Prostate gland (tissue), 2 donors: ENCODE data around the gene PRSS23. TPM values are rescaled to one million over a fixed set of nuclear protein-coding genes. Genes with fewer than 3 reads are reported as not detected.
"Not testable (repeated sequence)": the region's sequence is repeated elsewhere in the genome, so short reads cannot be mapped to it uniquely, and the experiment has no call there.

Source experiments
- DNase-seq: peaks from one replicate; pipeline ENCODE4 v3.0.0-alpha.2; 2019; ENCODE audit warnings: low spot score
- H3K27ac ChIP-seq, 2 donors: fragments of 200-600 bp; sonication (generic); 2 replicates each; pipeline ENCODE4 v1.5.1; 2017 to 2019
- H3K27me3 ChIP-seq: fragments of 200-600 bp; sonication (generic); replicated peaks from 2 replicates; pipeline ENCODE4 v1.5.1; 2019; ENCODE audit not compliant: insufficient read depth
- H3K36me3 ChIP-seq, 2 donors: fragments of 200-600 bp; sonication (generic); 1 replicate in 1 of 2; 2 replicates in 1 of 2; pipeline versions ENCODE4 v1.5.1 to v1.8.1; 2017 to 2019
- H3K4me1 ChIP-seq: fragments of 200-600 bp; sonication (generic); replicated peaks from 2 replicates; pipeline ENCODE4 v1.5.1; 2019
- H3K4me3 ChIP-seq, 2 donors: fragments of 200-600 bp; sonication (generic); 2 replicates each; pipeline ENCODE4 v1.5.1; 2017 to 2019
- H3K9me3 ChIP-seq: fragments of 200-600 bp; sonication (generic); 2 replicates; pipeline ENCODE4 v1.5.1; 2017
- CTCF ChIP-seq, 4 experiments: fragments of 200-600 bp in 2 of 4; fragments of 450-650 bp in 2 of 4; sonication (generic) in 2 of 4; IDR thresholded peaks; 1 replicate in 3 of 4; 2 replicates in 1 of 4; pipeline ENCODE4 v1.5.1; 2016 to 2019; ENCODE audit warnings: antibody characterized with exemption in 4 of 4, mild to moderate bottlenecking in 2 of 4, moderate library complexity in 2 of 4
- POLR2A ChIP-seq: fragments of 450-650 bp; IDR thresholded peaks from one replicate; pipeline ENCODE4 v1.6.1; 2016; ENCODE audit warnings: antibody characterized with exemption, mild to moderate bottlenecking
- POLR2AphosphoS5 ChIP-seq: sonication (generic); formaldehyde crosslinking; IDR thresholded peaks from one replicate; pipeline ENCODE4 v1.6.1; 2017; ENCODE audit warnings: antibody characterized with exemption
- WGBS: methylation state at CpG from one replicate; pipeline ENCODE4 v1.1.5; 2018; 5-methylcytosine and 5-hydroxymethylcytosine counted together
- intact Hi-C: fragments of 100-400 bp; cut with DNase I; formaldehyde crosslinking; loops from one replicate; pipeline ENCODE4 v1.14.2; 2022
- total RNA-seq, 2 donors: library from RNA; depleted of rRNA; stranded (reverse); fragments of >200 nt; gene quantifications; one replicate each; pipeline ENCODE4 v1.1.0, GENCODE V29; 2016

PRSS23 gene
- total RNA-seq, 2 donors from 2014 or later: 43.2 to 167 TPM

GRCh38 chr11:86761978-86762377 lies 38.4 kb upstream of the PRSS23 start:
- no peak overlapping the region for H3K27ac ChIP-seq
- no peaks in the 10 kb centered on the region for H3K27me3 ChIP-seq
- no peak for DNase-seq
- H3K4me1 ChIP-seq: no peaks in the 10 kb centered on the region
- TF ChIP-seq CTCF (IDR thresholded peaks at IDR 0.05): no peak
- TF ChIP-seq POLR2AphosphoS5: no peak
- TF ChIP-seq POLR2A: no peak
- no peaks in the 10 kb centered on the region for H3K9me3 ChIP-seq
- WGBS: 86% methylated on average over 2 of the region's 2 CpGs
- intact Hi-C loops: no loop called here
- no peak overlapping the region for H3K4me3 ChIP-seq
- H3K36me3 ChIP-seq: no peaks in the 10 kb centered on the region

- TF ChIP-seq POLR2A (no peak), POLR2AphosphoS5 (no peak)
- DNase-seq: no peak
- no peaks in the 10 kb centered on the region for H3K27me3 ChIP-seq
- no peak overlapping the region for H3K4me3 ChIP-seq
- no peaks in the 10 kb centered on the region for H3K36me3 ChIP-seq
- H3K4me1 ChIP-seq: no peaks in the 10 kb centered on the region
- H3K27ac ChIP-seq: no peak overlapping the region
- WGBS: 88% methylated on average over 4 of the region's 4 CpGs
- intact Hi-C loops: no loop called here
- H3K9me3 ChIP-seq: no peaks in the 10 kb centered on the region
Measured at GRCh38 chr11:86765203-86765602, 35.1 kb upstream of the PRSS23 start.

- Histone ChIP-seq H3K27ac (no peak overlapping the region), H3K4me1 (no peaks in the 10 kb centered on the region), H3K4me3 (no peak overlapping the region), H3K36me3 (no peaks in the 10 kb centered on the region), H3K27me3 (no peaks in the 10 kb centered on the region), H3K9me3 (no peaks in the 10 kb centered on the region)
- intact Hi-C loops: no loop called here
- TF ChIP-seq POLR2AphosphoS5: no peak
- DNase-seq: no peak
- WGBS: 70% methylated on average over 2 of the region's 2 CpGs
Measured at GRCh38 chr11:86765878-86766277, 34.5 kb upstream of the PRSS23 start.

- H3K9me3 ChIP-seq: no peaks in the 10 kb centered on the region
- no peak for TF ChIP-seq POLR2A
- no peak for TF ChIP-seq CTCF (IDR thresholded peaks at IDR 0.05)
- no peak for TF ChIP-seq POLR2AphosphoS5
- H3K27ac ChIP-seq: no peak overlapping the region
- no peaks in the 10 kb centered on the region for H3K27me3 ChIP-seq
- intact Hi-C loops: no loop called here
- no peaks in the 10 kb centered on the region for H3K4me1 ChIP-seq
- no peaks in the 10 kb centered on the region for H3K36me3 ChIP-seq
- DNase-seq: no peak
- 36% methylated on average over 2 of the region's 2 CpGs for WGBS
- no peak overlapping the region for H3K4me3 ChIP-seq
Measured at GRCh38 chr11:86769219-86769618, 31.1 kb upstream of the PRSS23 start.

GRCh38 chr11:86770473-86771027 lies 29.8 kb upstream of the PRSS23 start:
- H3K27me3 ChIP-seq, intact Hi-C loops, H3K9me3 ChIP-seq, H3K4me3 ChIP-seq, H3K4me1 ChIP-seq, H3K27ac ChIP-seq, DNase-seq, H3K36me3 ChIP-seq: not testable (repeated sequence)
- WGBS: 96% methylated on average over 18 of the region's 34 CpGs

- TF ChIP-seq CTCF (IDR thresholded peaks at IDR 0.05) (no peak), POLR2A (no peak), POLR2AphosphoS5 (no peak)
- Histone ChIP-seq H3K36me3 (no peaks in the 10 kb centered on the region), H3K4me1 (no peaks in the 10 kb centered on the region), H3K9me3 (no peaks in the 10 kb centered on the region), H3K27ac (no peak overlapping the region), H3K4me3 (no peak overlapping the region), H3K27me3 (no peaks in the 10 kb centered on the region)
- DNase-seq: no peak
- intact Hi-C loops: no loop called here
- 69% methylated on average over 2 of the region's 2 CpGs for WGBS
Measured at GRCh38 chr11:86772999-86773398, 27.3 kb upstream of the PRSS23 start.
